Caco-2 (cell line): ENCODE measurements around the gene METTL13. TPM values are rescaled to one million over a fixed set of nuclear protein-coding genes. Genes with fewer than 3 reads are reported as not detected.

ENCODE experiments used
- BruUV-seq: library from RNA; stranded (reverse); fragments of 400-500 nt; replicated peaks from 2 replicates; lab custom pipeline; 2021; lab: Mats Ljungman, UMichigan
- CTCF ChIA-PET: fragments of 300-600 bp; sonication (Branson Sonifier 250); formaldehyde crosslinking; loops from one replicate; lab custom pipeline; 2022; ENCODE audit warnings: antibody characterized with exemption; lab: Charles Lee
- POLR2A ChIA-PET: fragments of 300-600 bp; sonication (Branson Sonifier 250); formaldehyde crosslinking; loops from one replicate; lab custom pipeline; 2022; ENCODE audit warnings: antibody characterized with exemption; lab: Charles Lee
- DNase-seq, 2 experiments: peaks; one replicate each; pipeline versions ENCODE4 v3.0.0 to v3.0.0-alpha.2; 2020 to 2022
- H3K27me3 ChIP-seq: replicated peaks from 2 replicates; pipeline ENCODE4 v1.6.0; 2011; ENCODE audit warnings: low read length; ENCODE audit not compliant: control insufficient read depth, insufficient read depth
- H3K36me3 ChIP-seq: 2 replicates; pipeline ENCODE4 v1.5.1; 2011; ENCODE audit warnings: low read length; ENCODE audit not compliant: control insufficient read depth, insufficient read depth
- H3K4me1 ChIP-seq: fragments of 250-450 bp; sonication (Bioruptor Pico); 2 replicates; pipeline ENCODE4 v1.5.1; 2020; ENCODE audit warnings: mild to moderate bottlenecking
- H3K4me3 ChIP-seq: 2 replicates; pipeline ENCODE4 v1.5.1; 2011; ENCODE audit warnings: low read depth, mild to moderate bottlenecking, control low read depth, low read length
- H3K9me3 ChIP-seq: fragments of 250-450 bp; sonication (Bioruptor Pico); 2 replicates; pipeline ENCODE4 v1.5.1; 2020; ENCODE audit warnings: mild to moderate bottlenecking, moderate library complexity
- H3K27ac Mint-ChIP-seq: one replicate; pipeline ENCODE4 v1.8.0; 2022; ENCODE audit warnings: mixed read lengths; ENCODE audit not compliant: unreplicated experiment
- H3K27me3 Mint-ChIP-seq: one replicate; pipeline ENCODE4 v1.8.0; 2022; ENCODE audit warnings: mixed read lengths; ENCODE audit not compliant: insufficient read depth, unreplicated experiment
- H3K36me3 Mint-ChIP-seq: one replicate; pipeline ENCODE4 v1.8.0; 2022; ENCODE audit warnings: mild to moderate bottlenecking, mixed read lengths; ENCODE audit not compliant: insufficient read depth, unreplicated experiment
- H3K4me1 Mint-ChIP-seq: one replicate; pipeline ENCODE4 v1.8.0; 2022; ENCODE audit warnings: low read depth, mixed read lengths; ENCODE audit not compliant: unreplicated experiment
- H3K4me3 Mint-ChIP-seq: one replicate; pipeline ENCODE4 v1.8.0; 2022; ENCODE audit warnings: mild to moderate bottlenecking, moderate library complexity, mixed read lengths; ENCODE audit not compliant: unreplicated experiment
- H3K9me3 Mint-ChIP-seq: one replicate; pipeline ENCODE4 v1.8.0; 2022; ENCODE audit warnings: mixed read lengths; ENCODE audit not compliant: unreplicated experiment
- CTCF ChIP-seq, 2 experiments: fragments of 200-600 bp in 1 of 2; IDR thresholded peaks; 1 replicate in 1 of 2; 2 replicates in 1 of 2; pipeline versions ENCODE4 v1.5.1 to v1.8.0; 2011 to 2022; ENCODE audit warnings: antibody characterized with exemption in 1 of 2, control low read depth in 1 of 2, inconsistent platforms in 1 of 2, low read depth in 1 of 2, low read length in 1 of 2, mild to moderate bottlenecking in 1 of 2, moderate library complexity in 1 of 2; ENCODE audit not compliant: insufficient read depth in 1 of 2, severe bottlenecking in 1 of 2, unreplicated experiment in 1 of 2
- intact Hi-C: fragments of 100-400 bp; cut with micrococcal nuclease; formaldehyde crosslinking; loops from one replicate; pipeline ENCODE4 v1.10.0; 2022; ENCODE audit not compliant: unreplicated experiment
- total RNA-seq: library from RNA; stranded (reverse); gene quantifications from 2 replicates; pipeline ENCODE4 v1.2.3, GENCODE V29; 2022

METTL13 gene
- total RNA-seq, 1 experiment from 2014 or later, result 36.9 TPM

DNA sequence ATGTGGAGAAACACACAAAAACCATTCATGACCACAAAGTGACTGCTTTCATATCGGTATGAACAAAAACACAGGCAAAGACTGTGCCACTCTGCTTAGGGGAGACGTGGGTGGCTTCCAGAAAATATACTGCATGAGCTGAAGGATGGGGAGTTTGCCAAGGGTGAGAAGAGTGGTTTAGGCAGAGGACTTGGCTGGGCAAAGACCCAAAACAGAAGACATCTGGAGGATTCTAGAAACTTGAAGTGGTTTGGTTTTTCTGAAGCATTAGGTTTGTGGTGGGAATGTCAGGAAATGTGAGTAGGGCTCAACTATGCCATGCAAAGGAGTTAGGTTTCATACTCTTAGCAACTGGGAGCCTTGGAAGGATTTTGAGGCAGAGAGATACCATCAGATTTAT lies 33.2 kb downstream of the METTL13 start:
- ChIA-PET CTCF (no interaction called here), POLR2A (no interaction called here)
- H3K27me3 Mint-ChIP-seq, result no peaks in the 10 kb centered on the region
- intact Hi-C loops, result no loop called here
- no peaks in the 10 kb centered on the region for H3K4me1 Mint-ChIP-seq
- no peak for TF ChIP-seq CTCF (IDR thresholded peaks at IDR 0.05; ENCODE audit: insufficient read depth in 1 of 2, low read depth in 1 of 2, low read length in 1 of 2, severe bottlenecking in 1 of 2, unreplicated experiment in 1 of 2)
- no peak overlapping the region for H3K27ac Mint-ChIP-seq
- DNase-seq, result no peak
- Histone ChIP-seq H3K4me3 (no peak overlapping the region), H3K27me3 (no peaks in the 10 kb centered on the region), H3K9me3 (no peaks in the 10 kb centered on the region), H3K4me1 (no peaks in the 10 kb centered on the region), H3K36me3 (no peaks in the 10 kb centered on the region)
- no peaks in the 10 kb centered on the region for H3K36me3 Mint-ChIP-seq
- H3K9me3 Mint-ChIP-seq, result no peaks in the 10 kb centered on the region
- BruUV-seq, result no TSS peak
- no peak overlapping the region for H3K4me3 Mint-ChIP-seq

- Histone ChIP-seq H3K4me3 (no peak overlapping the region), H3K27me3 (no peaks in the 10 kb centered on the region), H3K4me1 (no peaks in the 10 kb centered on the region), H3K9me3 (no peaks in the 10 kb centered on the region), H3K36me3 (no peaks in the 10 kb centered on the region)
- BruUV-seq, result no TSS peak
- CTCF ChIA-PET, result no interaction called here
- intact Hi-C loops, result no loop called here
- no peak for DNase-seq
- Mint-ChIP-seq H3K4me1 (no peaks in the 10 kb centered on the region), H3K9me3 (no peaks in the 10 kb centered on the region), H3K36me3 (no peaks in the 10 kb centered on the region), H3K27ac (no peak overlapping the region), H3K27me3 (no peaks in the 10 kb centered on the region), H3K4me3 (no peak overlapping the region)
- POLR2A ChIA-PET, result no interaction called here
- TF ChIP-seq CTCF (IDR thresholded peaks at IDR 0.05; ENCODE audit: insufficient read depth in 1 of 2, low read depth in 1 of 2, low read length in 1 of 2, severe bottlenecking in 1 of 2, unreplicated experiment in 1 of 2), result no peak
Measured at GRCh38 chr1:171816300-171816901, 34.9 kb downstream of the METTL13 start.

GRCh38 chr1:171817511-171818265 lies 36.2 kb downstream of the METTL13 start:
- no peaks in the 10 kb centered on the region for H3K27me3 Mint-ChIP-seq
- H3K4me1 ChIP-seq, result no peaks in the 10 kb centered on the region
- POLR2A ChIA-PET, result no interaction called here
- H3K4me3 ChIP-seq, result no peak overlapping the region
- H3K36me3 Mint-ChIP-seq, result no peaks in the 10 kb centered on the region
- no peaks in the 10 kb centered on the region for H3K4me1 Mint-ChIP-seq
- H3K9me3 ChIP-seq, result no peaks in the 10 kb centered on the region
- no TSS peak for BruUV-seq
- H3K27me3 ChIP-seq, result no peaks in the 10 kb centered on the region
- CTCF ChIA-PET, result no interaction called here
- DNase-seq, result peak in 1 of 2 experiments; percentile 11
- H3K9me3 Mint-ChIP-seq, result no peaks in the 10 kb centered on the region
- intact Hi-C loops, result no loop called here
- TF ChIP-seq CTCF (IDR thresholded peaks at IDR 0.05; ENCODE audit: insufficient read depth in 1 of 2, low read depth in 1 of 2, low read length in 1 of 2, severe bottlenecking in 1 of 2, unreplicated experiment in 1 of 2), result no peak
- no peak overlapping the region for H3K4me3 Mint-ChIP-seq
- H3K27ac Mint-ChIP-seq, result no peak overlapping the region
- no peaks in the 10 kb centered on the region for H3K36me3 ChIP-seq
